Inferior parietal cortex (tissue), 1 donor: Measurements from ENCODE around the gene EXOC3L4.

Experiments used
- DNase-seq: peaks from one replicate; pipeline ENCODE4 v3.0.0-alpha.2; 2016; ENCODE audit errors: extremely low spot score

Gene EXOC3L4

DNA sequence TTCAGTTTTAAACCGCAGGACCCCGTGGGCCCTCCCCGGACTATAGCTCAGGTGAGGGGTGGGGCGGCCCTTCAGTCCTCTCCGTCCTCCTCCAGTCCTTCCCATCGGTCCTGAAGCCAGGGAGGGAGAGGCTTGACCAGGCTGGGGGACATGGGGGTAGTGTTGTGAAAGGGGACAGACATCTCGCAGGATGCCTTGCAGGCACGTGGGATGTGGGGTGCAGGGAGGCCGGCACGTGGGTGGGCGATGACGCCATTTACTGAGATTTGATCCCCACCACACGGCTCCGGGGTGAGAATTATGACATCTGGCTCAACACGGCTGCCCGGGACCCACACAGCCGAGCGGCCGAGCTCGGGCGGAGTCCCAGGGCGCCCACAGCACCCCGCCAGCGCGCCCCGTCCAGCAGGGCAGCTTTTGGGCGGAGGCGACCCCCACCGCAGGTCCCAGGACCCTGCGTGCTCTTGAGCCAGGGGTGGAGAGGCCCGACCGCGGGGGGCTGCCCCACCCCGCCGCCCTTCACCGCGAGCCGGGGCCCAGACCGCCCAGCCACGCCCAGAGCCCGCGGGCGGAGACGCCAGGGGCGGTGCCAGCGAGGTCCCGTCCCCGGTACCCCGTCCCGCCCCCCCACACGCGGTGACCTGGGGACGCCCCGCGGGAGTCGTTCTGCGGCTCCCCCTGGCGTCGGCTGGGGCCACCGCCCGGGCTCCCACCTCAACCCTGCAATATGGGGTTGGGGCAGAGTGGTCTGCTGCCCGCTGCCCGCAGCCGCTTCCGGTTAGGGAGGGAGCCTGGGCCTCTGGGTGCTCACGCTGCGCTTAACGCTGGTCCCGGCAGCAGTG lies 3.3 kb upstream of the EXOC3L4 start:
- no peak for DNase-seq

- no peak for DNase-seq
Observed at GRCh38 chr14:103091883-103092222, 2.7 kb upstream of the EXOC3L4 start.

GRCh38 chr14:103093856-103094405 lies 594 bp upstream of the EXOC3L4 start:
- DNase-seq = no peak

DNA sequence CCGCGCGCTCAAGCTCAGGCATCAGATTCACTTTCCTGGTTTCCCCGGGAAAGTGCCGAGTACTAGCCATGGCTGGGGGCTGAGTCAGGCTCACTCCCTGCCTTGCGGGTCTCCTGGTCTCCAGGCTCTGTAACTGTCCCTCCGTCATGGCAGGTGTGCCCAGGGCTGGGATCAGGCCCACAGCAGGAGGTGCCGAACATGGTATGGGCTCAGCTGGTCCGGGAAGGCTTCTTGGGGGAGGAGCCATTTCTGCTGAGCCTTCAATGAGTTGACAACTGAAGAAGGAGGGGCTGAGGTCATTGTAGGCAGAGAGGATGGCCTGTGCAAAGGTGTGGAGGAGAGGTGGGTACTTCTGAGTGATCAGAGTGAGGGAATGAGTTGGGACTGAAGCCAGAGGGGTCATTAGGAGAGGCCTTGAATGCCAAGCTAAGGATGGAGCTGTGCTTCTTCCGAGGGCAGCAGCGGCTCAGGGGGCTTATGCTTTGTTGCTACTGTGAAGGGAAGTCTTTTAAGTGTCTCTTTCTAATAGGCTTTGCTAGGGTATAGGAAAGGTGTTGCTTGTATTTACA lies 769 bp downstream of the EXOC3L4 start:
- no peak for DNase-seq

- DNase-seq = no peak
Observed at GRCh38 chr14:103096387-103096786, 1.9 kb downstream of the EXOC3L4 start.

DNA sequence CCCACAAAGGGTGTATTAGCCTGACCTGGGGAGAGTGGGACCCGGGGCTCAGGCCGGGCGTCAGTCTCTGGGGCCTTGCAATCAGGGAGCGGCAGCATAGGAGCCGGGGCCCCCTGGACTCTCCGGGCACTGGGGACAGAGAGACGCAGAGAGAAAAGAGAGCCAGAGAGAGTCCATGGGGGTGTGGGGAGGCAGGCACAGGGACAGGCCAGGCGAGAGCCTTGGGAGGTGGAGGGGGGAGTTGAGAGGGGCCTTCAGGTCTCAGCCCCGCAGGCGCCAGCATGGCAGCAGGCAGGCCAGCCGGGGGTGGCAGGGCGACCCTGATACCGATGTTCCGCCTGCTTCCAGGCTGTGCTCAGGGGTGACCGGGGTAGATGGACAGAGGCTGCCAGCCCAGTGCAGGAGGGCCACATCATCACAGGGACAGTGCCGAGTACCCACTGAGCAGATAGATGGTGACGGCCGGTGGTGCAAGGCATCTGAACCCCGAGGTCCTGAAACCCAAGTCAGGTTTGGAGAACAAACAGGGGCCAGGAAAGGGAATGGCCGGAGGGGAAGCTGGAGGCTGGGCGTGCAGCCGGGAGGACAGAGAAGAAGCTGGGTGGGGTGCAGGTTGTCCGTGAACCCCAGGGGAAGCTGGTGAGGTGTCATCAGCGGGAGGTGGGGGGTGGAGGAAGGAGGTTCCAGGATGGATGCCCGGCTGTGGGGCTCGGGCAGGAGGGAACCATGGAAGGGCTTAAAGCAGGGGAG lies 2.9 kb downstream of the EXOC3L4 start:
- no peak for DNase-seq

DNA sequence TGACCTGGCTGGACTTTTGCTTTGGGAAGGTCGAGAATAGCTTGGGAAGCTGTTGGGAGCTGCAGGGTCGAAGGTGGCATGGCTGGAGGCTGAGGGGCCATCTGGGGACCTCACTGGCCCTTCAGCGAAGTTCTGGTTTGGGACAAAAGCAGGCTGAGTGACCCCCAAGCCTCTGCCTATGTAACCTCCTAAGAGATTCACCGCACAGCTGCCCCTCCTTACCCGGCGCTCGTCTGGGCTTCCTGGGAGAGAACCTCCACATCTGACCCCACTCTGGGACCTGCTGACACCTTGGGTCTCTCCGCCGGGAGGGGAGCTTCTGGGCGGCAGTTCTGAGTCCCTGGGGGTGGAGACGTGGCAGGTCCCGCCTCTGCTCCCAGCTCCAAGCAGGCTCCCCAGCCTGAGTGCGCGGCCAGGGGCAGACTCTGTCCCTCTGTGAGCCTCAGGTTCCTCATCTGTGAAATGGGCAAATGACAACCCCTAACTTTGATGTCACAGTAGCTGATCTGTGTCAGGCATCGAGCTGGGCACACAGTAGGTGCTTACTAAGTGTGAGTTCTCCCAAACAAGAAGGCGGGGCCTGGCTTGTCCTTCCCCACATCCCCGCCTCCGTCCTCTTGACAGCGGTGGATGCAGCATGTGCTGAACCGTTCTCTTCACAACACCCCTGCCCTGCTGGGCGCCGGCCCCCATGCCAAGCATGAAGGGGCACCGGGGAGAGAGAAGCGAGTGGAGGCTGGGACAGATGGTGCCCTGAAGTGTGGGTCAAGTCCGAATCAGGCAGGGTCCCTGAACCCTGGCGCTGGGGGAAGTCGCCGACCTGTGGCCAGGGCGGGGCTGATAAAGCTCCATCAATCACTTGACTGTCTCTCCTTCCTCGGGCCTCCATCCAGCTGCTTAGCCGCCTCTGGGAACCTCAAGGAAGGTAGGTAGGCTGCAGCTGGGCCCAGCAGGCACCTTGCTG lies 3.8 kb downstream of the EXOC3L4 start:
- no peak for DNase-seq

GRCh38 chr14:103099081-103099732 lies 4.7 kb downstream of the EXOC3L4 start:
- DNase-seq = no peak

- no peak for DNase-seq
Observed at GRCh38 chr14:103099733-103100280, 5.3 kb downstream of the EXOC3L4 start.

DNA sequence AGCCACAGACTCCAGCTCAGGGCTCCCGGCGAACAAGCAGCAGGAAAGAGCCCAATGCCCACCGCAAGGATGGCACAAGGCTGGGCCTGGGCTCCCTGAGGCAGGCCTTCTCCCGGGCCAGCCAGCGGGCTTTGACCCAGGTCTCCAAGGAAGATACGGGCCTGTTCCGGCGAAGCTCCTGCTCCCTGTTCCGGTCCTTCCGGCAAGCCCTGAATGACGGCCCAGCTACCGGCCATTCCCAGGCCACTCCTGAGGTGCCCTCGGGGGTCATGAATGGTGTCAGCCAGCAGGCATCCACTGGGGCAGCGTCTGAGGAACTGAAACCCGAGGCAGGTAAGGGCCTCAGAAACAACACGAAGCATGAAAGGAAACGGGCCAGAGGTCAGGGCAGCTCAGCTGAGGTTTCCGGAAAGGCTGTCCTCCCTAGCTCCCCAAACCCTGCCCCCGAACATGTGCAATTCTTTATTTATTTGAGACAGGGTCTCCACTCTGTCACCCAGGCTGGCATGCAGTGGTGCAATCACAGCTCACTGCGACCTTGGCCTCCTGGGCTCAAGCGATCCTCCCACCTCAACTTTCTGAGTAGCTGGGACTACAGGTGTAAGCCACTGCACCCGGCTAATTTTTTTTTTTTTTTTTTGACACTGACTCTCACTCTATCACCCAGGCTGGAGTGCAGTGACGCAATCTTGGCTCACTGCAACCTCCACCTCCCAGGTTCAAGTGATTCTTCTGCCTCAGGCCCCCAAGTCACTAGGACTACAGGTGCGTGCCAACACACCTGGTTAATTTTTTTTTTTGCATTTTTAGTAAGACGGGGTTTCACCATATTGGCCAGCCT lies 6.0 kb downstream of the EXOC3L4 start:
- DNase-seq = no peak

DNA sequence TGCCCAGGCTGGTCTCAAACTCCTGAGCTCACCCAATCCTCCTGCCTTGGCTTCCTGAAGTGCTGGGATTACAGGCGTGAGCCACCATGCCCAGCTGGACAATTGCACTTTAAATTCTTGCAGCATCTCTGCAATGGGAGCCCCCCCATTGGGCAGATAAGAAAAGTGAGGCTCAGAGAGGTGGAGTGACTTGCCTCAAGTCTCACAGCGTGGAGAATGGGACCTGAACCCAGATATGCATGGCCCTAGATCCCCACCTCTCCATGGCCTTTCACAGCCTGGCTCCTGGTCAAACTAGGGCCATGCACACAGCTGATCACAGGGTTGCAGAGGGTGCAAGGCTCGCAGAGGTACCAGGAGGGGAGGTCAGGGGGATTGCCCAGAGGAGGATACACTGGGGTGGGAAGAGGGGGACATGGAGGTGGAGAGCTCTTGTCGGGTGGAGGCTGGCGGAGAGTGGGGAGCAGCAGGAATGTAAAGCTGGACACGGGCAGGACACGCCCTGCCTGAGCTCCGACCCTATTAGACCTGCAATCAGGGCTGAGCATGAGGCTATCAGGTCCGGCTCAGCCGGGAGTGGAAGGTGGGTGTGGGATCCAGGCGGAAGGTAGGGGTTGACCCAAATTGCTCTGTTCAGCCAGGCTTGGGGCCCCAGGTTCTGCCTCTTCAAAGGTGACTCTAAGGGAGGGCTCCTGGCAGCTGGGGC lies 6.9 kb downstream of the EXOC3L4 start:
- DNase-seq = no peak

GRCh38 chr14:103101963-103102688 lies 7.6 kb downstream of the EXOC3L4 start:
- no peak for DNase-seq

DNA sequence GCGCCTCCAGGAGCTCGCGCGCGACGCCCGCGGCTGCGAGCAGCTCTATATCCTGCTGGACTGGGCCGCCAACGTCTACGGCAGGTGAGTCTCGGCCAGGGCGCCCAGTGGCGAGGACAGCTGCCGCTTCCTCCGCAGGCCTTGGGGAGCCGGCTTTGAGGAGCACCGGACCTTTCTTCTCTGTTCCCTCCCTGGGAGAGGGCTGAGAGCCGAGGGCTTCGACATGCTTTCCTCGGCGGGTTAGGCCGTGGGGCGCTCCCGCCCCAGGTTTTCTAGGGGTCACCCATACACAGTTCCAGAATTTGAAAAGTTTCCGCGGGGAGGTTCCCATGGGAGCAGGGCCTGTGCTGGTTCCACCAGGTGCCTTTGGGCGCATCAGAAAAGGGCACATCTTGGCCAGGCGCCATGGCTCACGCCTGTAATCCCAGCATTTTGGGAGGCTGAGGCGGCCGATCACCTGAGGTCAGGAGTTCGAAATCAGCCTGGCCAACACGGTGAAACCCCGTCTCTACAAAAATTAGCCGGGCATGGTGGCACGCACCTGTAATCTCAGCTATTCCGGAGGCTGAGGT lies 8.2 kb downstream of the EXOC3L4 start:
- DNase-seq = no peak

DNA sequence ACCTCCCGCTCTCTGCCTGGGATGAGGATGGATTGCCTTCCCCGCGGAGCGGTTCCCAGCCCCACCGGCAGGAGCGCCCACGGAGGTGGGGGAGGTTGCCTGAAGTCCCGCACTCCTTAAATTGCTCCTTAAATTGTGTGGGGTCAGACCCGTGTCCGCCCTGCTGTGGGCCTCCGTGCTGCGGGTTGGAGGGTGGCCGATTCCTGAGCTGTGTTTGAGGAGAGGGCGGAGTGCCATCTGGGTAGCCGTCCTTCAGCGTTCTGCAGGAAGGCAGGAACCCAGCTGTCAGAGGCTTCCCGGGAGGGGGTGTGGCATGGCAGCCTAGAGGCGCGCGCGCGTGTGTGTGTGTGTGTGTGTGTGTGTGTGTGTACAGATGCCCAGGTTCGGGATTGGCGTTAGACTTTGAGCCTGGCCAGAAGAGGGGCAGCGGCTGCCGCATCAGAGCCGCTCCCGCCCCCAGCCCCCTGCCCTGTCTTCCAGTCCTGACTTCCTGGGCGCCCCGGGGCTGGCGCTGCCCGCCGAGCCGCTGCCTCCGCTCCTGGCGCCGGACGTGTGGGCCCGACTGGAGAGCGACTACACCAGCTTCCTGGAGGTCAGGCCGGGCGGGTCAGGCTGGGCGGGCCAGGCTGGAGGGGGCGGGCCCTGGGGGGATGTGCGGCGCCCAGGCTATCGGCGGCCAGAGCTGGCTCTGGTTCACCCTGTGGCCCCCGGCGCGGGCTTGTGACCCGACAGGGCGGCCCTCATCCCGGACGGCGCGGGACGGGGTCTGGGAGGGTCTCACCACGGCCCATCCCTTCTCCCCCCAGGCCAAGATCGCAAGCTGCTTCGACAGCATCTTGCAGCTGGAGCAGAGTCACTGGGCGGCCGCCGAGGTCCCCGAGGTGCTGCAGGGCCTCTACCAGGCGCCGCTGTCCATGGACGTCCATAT lies 9.2 kb downstream of the EXOC3L4 start:
- no peak for DNase-seq

GRCh38 chr14:103104389-103104653 lies 9.8 kb downstream of the EXOC3L4 start:
- no peak for DNase-seq

- peak; percentile 55 for DNase-seq
Observed at GRCh38 chr14:103104654-103105452, 10.3 kb downstream of the EXOC3L4 start.
